K562 (cell line): Measurements from ENCODE around the gene SORCS1. TPM values are rescaled to one million over a fixed set of nuclear protein-coding genes. Genes with fewer than 3 reads are reported as not detected.

Source experiments
- ATAC-seq: fragments of 200-7000 bp; cut with Tn5 transposase; 3 replicates; pipeline ENCODE4 v1.9.1; 2020; ENCODE audit warnings: moderate library complexity
- BruUV-seq: library from RNA; stranded (reverse); fragments of 400-500 nt; replicated peaks from 2 replicates; lab custom pipeline; 2021; lab: Mats Ljungman, UMichigan
- CTCF ChIA-PET: fragments of 300-600 bp; formaldehyde crosslinking; extraction: SDS; loops from one replicate; lab custom pipeline; 2021; ENCODE audit warnings: low intra/inter-chr PET ratio; lab: Yijun Ruan, JAX
- POLR2A ChIA-PET: fragments of 300-600, 350-650 bp; sonication (Branson Sonifier 250); formaldehyde crosslinking; extraction: SDS; loops from one replicate; lab custom pipeline; 2021; ENCODE audit warnings: antibody characterized with exemption, inconsistent platforms; lab: Yijun Ruan, JAX
- DNase-seq, 4 experiments: peaks; one replicate each; pipeline versions ENCODE4 v3.0.0 to v3.0.0-alpha.2; 2011 to 2018; ENCODE audit warnings: low spot score in 3 of 4, mixed read lengths in 3 of 4; ENCODE audit errors: extremely low read depth in 1 of 4
- FAIRE-seq: peaks from 2 replicates; lab custom pipeline; 2011; peaks lifted over from hg19 to GRCh38; lab: Jason Lieb, UNC
- H2AFZ ChIP-seq: 2 replicates; pipeline ENCODE4 v1.6.0; 2011; ENCODE audit warnings: low read depth, low read length, control low read depth, inconsistent platforms
- H3K27ac ChIP-seq: fragments of 200-600 bp; 3 replicates; pipeline ENCODE4 v1.8.0; 2011; ENCODE audit warnings: low read depth, mild to moderate bottlenecking, control low read depth, inconsistent platforms, low read length, moderate library complexity, mixed read lengths; ENCODE audit errors: extremely low read depth
- H3K27me3 ChIP-seq, 2 experiments: fragments of 300-600 bp in 1 of 2; 2 replicates in 1 of 2; 3 replicates in 1 of 2; pipeline versions ENCODE4 v1.6.0 to v1.8.0; 2011; ENCODE audit warnings: inconsistent platforms in 2 of 2, low read length in 2 of 2, mild to moderate bottlenecking in 1 of 2, mixed read lengths in 1 of 2, moderate library complexity in 1 of 2; ENCODE audit not compliant: control insufficient read depth in 2 of 2, insufficient read depth in 2 of 2
- H3K36me3 ChIP-seq: fragments of 300-600 bp; 3 replicates; pipeline ENCODE4 v1.8.0; 2011; ENCODE audit warnings: mild to moderate bottlenecking, low read length, inconsistent platforms; ENCODE audit not compliant: control insufficient read depth, insufficient read depth
- H3K4me1 ChIP-seq, 2 experiments: fragments of 200-600 bp in 1 of 2; replicated peaks in 1 of 2; 2 replicates in 1 of 2; 3 replicates in 1 of 2; pipeline versions ENCODE4 v1.5.1 to v1.8.0; 2011; ENCODE audit warnings: inconsistent platforms in 2 of 2, low read length in 2 of 2, mild to moderate bottlenecking in 1 of 2, mixed read lengths in 1 of 2, moderate library complexity in 1 of 2; ENCODE audit not compliant: control insufficient read depth in 2 of 2, insufficient read depth in 2 of 2
- H3K4me2 ChIP-seq: 2 replicates; pipeline ENCODE4 v1.6.1; 2011; ENCODE audit warnings: low read length, control low read depth, inconsistent platforms, mixed read lengths; ENCODE audit not compliant: insufficient read depth
- H3K4me3 ChIP-seq: fragments of 200-600 bp; sonication (generic), shearing (Covaris generic); 2 replicates; pipeline ENCODE4 v1.5.1; 2016; ENCODE audit warnings: control low read depth, inconsistent platforms
- H3K79me2 ChIP-seq: fragments of 200-600 bp; 3 replicates; pipeline ENCODE4 v1.8.0; 2011; ENCODE audit warnings: low read length, inconsistent platforms; ENCODE audit not compliant: control insufficient read depth, insufficient read depth
- H3K9ac ChIP-seq, 2 experiments: 2 replicates each; pipeline versions ENCODE4 v1.6.0 to v1.6.1; 2011; ENCODE audit warnings: low read depth in 2 of 2, low read length in 2 of 2, control low read depth in 1 of 2, inconsistent platforms in 1 of 2, mild to moderate bottlenecking in 1 of 2, mixed read lengths in 1 of 2; ENCODE audit not compliant: insufficient read depth in 1 of 2
- H3K9me1 ChIP-seq: one replicate; pipeline ENCODE4 v1.6.0; 2011; ENCODE audit warnings: inconsistent platforms, mild to moderate bottlenecking, low read length, moderate library complexity; ENCODE audit not compliant: control insufficient read depth, insufficient read depth
- H3K9me3 ChIP-seq: replicated peaks from 2 replicates; pipeline ENCODE4 v1.5.1; 2011; ENCODE audit warnings: low read depth, low read length, inconsistent platforms; ENCODE audit not compliant: control insufficient read depth, insufficient read depth
- H4K20me1 ChIP-seq: replicated peaks from 2 replicates; pipeline ENCODE4 v1.6.1; 2011; ENCODE audit warnings: low read length, inconsistent platforms, mixed read lengths; ENCODE audit not compliant: control insufficient read depth, insufficient read depth
- NFE2 ChIP-seq: IDR thresholded peaks from 2 replicates; pipeline ENCODE4 v1.6.1; 2014; ENCODE audit warnings: antibody characterized with exemption, low read depth
- SIN3A ChIP-seq, 2 experiments: fragments of 150-350 bp in 1 of 2; IDR thresholded peaks; 2 replicates each; pipeline ENCODE4 v1.6.1; 2011 to 2016; ENCODE audit warnings: borderline replicate concordance in 2 of 2, low read depth in 2 of 2, low read length in 2 of 2, mild to moderate bottlenecking in 2 of 2, moderate library complexity in 2 of 2; ENCODE audit not compliant: control insufficient read depth in 1 of 2
- ZNF124 ChIP-seq: sonication (generic); formaldehyde crosslinking; IDR thresholded peaks from 2 replicates; pipeline ENCODE4 v1.8.1; 2022; ENCODE audit warnings: missing genetic modification reagents
- WGBS: fragments of 100-300 bp; shearing (Covaris generic); methylation state at CpG from one replicate; pipeline ENCODE4 v1.1.6; 2016; ENCODE audit warnings: low coverage, mixed read lengths; ENCODE audit not compliant: insufficient coverage; ENCODE audit errors: missing lambda C conversion rate; 5-methylcytosine and 5-hydroxymethylcytosine counted together
- in situ Hi-C: fragments of 300-500 bp; cut with MboI; formaldehyde crosslinking; loops from 4 replicates; pipeline ENCODE4 v1.15.0; 2018; ENCODE audit warnings: inconsistent platforms, mixed read lengths
- intact Hi-C: fragments of 100-400 bp; cut with micrococcal nuclease; formaldehyde crosslinking; loops from 2 replicates; pipeline ENCODE4 v1.14.2; 2022
- polyA plus RNA-seq, 8 experiments: library from polyadenylated mRNA; depleted of rRNA in 4 of 8; stranded (reverse) in 5 of 8; unstranded in 3 of 8; fragments of >200 nt; fragmentation: Nextera tagmentation in 2 of 8; fragmentation: Illumina TruSeq in 1 of 8; extraction: Ambion mirVana in 2 of 8; extraction: Trizol in 1 of 8; gene quantifications; 2 replicates each; pipeline versions ENCODE4 v1.2.1 to v1.2.3, GENCODE V29; 2011 to 2014; ENCODE audit warnings: inconsistent platforms in 1 of 8, missing spikeins in 1 of 8
- total RNA-seq, 7 experiments: library from RNA; depleted of rRNA in 6 of 7; stranded (reverse); fragments of >200 nt in 6 of 7; fragmentation: Illumina TruSeq in 2 of 7; extraction: Trizol in 2 of 7; gene quantifications; 2 replicates each; pipeline versions ENCODE4 v1.2.1 to v1.2.3, GENCODE V29; 2011 to 2021; ENCODE audit warnings: low replicate concordance in 1 of 7

SORCS1 gene
- total and polyA plus RNA-seq, 9 of the 15 experiments (the other 6 are each of a cell fraction or from before 2014, with no cell fraction given) = 1.5 to 3.9 (median 2.7) TPM

DNA sequence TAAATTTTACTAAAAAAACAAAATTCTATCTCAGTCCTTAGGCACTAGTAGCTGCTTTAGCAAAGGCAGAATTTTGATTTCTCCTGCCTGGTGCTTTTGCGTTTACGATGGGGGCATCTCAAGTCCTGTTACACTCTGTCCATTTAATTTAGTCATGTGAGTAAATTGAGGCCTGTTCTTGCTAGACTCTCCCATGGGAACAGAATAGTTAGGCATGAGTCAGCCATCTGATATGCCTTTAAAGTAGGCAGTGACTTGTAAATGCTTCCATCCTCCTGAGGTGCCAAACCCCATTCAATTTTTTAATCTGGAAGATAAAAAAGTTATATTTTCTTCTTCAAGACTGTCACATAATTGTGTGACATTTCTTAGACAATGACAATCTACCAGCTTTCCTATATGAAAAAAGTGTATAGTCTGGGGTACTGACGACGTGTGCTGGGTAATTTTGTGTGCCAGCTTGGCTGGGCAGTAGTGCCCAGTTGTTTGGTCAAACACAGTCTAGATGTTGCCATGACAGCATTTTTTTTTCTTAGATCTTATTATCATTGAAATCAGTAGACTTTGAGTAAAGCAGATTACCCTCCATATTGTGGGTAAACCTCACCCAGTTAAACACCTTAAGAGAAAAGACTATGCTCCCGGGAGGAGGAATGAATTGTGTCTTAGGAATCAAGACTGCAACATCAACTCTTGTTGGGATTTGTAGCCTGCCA lies 603.4 kb downstream of the SORCS1 start (continued):
- TF ChIP-seq SIN3A (IDR thresholded peaks at IDR 0.05; ENCODE audit: borderline replicate concordance in 2 of 2, control insufficient read depth in 1 of 2, low read depth in 2 of 2, low read length in 2 of 2) (no peak), NFE2 (no peak)

DNA sequence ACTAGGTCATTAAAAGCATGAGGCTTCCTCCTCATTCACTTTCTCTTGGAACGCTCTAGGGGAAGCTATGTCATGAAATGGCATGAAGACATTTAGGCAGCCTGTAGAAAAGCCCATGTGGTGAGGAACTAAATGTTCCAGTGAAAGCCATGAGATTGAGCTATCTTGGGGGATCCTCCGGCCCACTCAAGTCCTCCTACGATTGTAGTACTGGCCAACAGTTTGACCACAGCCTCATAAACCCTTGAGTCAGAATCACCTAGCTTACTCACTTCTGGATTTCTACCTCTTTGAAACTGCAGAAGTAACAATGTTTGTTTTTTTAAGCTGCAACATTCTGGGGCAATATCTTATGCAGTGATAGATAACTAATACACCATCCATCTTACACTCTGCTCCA lies 605.1 kb downstream of the SORCS1 start:
- no peaks in the 10 kb centered on the region for H3K9me3 ChIP-seq
- H4K20me1 ChIP-seq = no peaks in the 10 kb centered on the region
- 0% methylated on average over 2 of the region's 3 CpGs for WGBS
- ATAC-seq = no peak
- H3K4me3 ChIP-seq = no peak overlapping the region
- no peak overlapping the region for H3K9ac ChIP-seq
- POLR2A ChIA-PET = no interaction called here
- H2AFZ ChIP-seq = no peak overlapping the region
- no peaks in the 10 kb centered on the region for H3K9me1 ChIP-seq
- TF ChIP-seq ZNF124 = no peak
- TF ChIP-seq, all 486 proteins: peak for 0
- Histone ChIP-seq H3K79me2 (no peaks in the 10 kb centered on the region), H3K4me1 (no peaks in the 10 kb centered on the region), H3K27ac (no peak overlapping the region), H3K4me2 (no peak overlapping the region), H3K36me3 (no peaks in the 10 kb centered on the region), H3K27me3 (no peaks in the 10 kb centered on the region)
- DNase-seq = no peak
- CTCF ChIA-PET = no interaction called here
- intact Hi-C loops = no loop called here
- no peak for FAIRE-seq
- no TSS peak for BruUV-seq
- in situ Hi-C loops = no loop called here
